Subcutaneous adipose tissue (tissue), 4 donors: ENCODE measurements around the gene KANSL1. TPM values are rescaled to one million over a fixed set of nuclear protein-coding genes. Genes with fewer than 3 reads are reported as not detected.

ENCODE experiments used
- CTCF ChIP-seq: fragments of 450-650 bp; IDR thresholded peaks from one replicate; pipeline ENCODE4 v1.5.1; 2016; ENCODE audit warnings: low read depth, mild to moderate bottlenecking, control low read depth, antibody characterized with exemption, moderate library complexity
- total RNA-seq, 4 donors: library from RNA; depleted of rRNA; stranded (reverse); fragments of >200 nt; gene quantifications; one replicate each; pipeline ENCODE4 v1.1.0, GENCODE V29; 2016

KANSL1 gene
- total RNA-seq, 4 donors from 2014 or later: 71.1 to 128 (median 74.8) TPM

GRCh38 chr17:46088595-46088994 lies 104.6 kb downstream of the KANSL1 start:
- TF ChIP-seq CTCF: no peak

DNA sequence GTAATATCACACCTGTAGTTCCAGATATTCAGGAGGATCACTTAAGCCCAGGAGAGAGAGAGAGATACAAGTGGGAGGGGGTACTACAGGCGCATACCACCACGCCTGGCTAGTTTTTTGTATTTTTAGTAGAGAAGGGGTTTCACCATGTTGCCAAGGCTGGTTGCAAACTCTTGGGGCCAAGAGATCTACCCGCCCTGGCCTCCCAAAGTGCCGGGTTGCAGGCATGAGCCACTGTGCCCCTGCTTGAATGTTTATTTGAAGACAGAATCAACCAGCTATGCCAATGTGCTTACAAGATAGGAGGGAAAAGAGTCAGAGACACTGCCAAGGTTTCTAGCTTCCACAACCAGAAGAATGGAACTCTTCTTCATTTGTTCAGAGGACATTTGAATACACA lies 106.4 kb downstream of the KANSL1 start:
- no peak for TF ChIP-seq CTCF

- TF ChIP-seq CTCF: no peak
These were observed 107.7 kb downstream of the KANSL1 start for GRCh38 chr17:46085522-46085921.

DNA sequence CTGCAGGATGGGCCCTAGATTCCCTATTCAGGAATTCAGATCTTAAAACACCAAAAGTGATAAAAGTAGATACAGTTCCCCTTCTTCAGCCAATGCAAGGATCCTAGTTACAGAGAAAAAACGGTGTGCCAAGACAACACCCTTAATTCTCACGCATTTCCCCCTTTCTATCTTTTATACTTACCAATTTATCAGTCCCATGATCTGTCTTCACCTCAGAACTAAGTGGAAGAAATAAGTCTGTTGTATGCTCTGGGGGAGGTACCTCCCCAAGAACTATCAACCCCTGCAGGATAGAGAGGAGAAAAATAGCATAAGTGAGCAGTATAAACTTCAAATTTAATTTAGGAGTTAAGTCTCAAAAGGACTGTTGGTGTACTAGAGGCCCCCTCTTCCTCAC lies 111.0 kb downstream of the KANSL1 start:
- no peak for TF ChIP-seq CTCF

DNA sequence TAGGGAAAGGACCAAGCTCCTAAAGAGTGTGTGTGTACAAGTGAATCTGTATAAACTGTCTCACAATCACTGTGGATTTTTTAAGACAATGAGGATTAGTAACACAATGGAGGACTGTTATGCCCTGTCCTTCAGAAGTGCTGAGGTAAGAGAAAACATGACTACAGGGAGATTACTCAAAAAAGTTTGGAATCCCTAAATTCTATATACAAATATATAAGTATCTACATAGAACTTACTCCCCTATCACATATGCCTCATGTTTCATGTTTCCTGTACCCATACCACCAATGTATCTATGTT lies 112.3 kb downstream of the KANSL1 start:
- TF ChIP-seq CTCF: no peak

DNA sequence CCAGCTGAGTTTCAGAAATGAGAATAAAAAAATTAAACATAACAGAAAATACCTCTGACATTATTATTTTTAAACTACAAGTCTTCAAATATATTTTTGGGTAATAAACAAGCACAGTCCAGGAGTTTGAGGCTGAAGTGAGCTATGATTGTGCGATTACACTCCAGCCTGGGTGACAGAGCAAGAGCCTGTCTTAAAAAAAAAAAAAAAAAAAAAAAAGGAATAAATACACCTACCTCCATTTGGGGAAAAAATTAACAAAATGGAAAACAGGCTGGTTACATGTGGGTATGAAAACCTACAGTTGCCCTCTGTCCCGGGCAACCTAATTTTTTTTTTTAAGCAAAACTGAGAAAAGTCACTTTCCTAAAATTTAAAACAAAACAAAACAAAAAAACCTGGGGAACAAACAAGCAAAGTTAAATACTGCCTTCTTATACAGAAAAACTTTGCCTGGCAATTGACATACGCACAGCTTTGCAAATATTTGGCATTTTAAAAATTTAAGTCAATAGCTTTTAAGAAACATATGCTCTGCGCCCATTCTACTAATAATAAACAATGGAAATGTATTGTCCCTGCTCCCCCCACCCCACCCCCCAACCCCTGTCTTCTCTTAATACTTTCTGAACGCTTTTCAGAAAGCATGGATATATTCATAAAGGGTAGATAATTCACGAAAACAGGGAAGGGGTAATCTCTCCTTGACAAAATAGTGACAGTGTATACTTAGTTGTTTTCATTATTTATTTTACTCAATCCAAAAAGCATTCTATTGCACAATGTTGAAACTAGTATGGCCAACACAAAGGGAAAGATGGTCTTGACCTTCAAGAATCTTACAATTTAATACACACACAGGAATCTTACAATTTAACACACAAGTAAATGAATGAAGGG lies 112.9 kb downstream of the KANSL1 start:
- no peak for TF ChIP-seq CTCF

DNA sequence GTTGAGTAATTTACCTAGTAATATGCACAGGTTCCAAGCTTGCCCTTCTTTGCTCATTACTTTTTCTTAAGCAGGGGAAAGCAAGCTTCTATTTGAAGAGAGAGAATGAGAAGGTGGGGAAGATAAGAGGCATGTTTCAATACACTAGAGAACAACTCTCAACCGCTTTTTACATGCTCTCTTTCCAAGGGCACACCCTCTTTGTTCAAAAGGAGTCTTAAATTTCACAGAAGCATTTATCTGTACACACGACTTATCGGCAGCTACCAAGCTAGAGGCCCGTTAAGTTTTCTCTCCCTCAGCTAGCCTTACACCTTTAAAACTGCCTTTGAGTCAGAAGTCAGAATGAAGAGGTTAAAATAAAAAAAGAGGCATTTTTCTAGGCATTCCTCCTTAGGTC lies 114.6 kb downstream of the KANSL1 start:
- TF ChIP-seq CTCF: no peak
